PC-3 (cell line): ENCODE data around the gene FAM229B.

Source experiments
- CTCF ChIP-seq: fragments of 300-600 bp; sonication (generic); conservative IDR thresholded peaks from 2 replicates; pipeline ENCODE4 v1.5.1; 2017; ENCODE audit warnings: antibody characterized with exemption, low read depth, mild to moderate bottlenecking, low read length
- EZH2 ChIP-seq: fragments of 300-600 bp; sonication (generic); IDR thresholded peaks from one replicate; pipeline ENCODE4 v1.6.1; 2017; ENCODE audit warnings: antibody characterized with exemption, mild to moderate bottlenecking, low read length; ENCODE audit not compliant: unreplicated experiment

- TF ChIP-seq EZH2, result no peak
- no peak for TF ChIP-seq CTCF
These were observed 33.4 kb upstream of the FAM229B start, which contains the start of gene CCN6 for GRCh38 chr6:112054001-112054400.
